Measurements from ENCODE around the gene DEFB129.
"Not testable (repeated sequence)": the region's sequence is repeated elsewhere in the genome, so short reads cannot be mapped to it uniquely, and the experiment has no call there.

DEFB129 gene

DNA sequence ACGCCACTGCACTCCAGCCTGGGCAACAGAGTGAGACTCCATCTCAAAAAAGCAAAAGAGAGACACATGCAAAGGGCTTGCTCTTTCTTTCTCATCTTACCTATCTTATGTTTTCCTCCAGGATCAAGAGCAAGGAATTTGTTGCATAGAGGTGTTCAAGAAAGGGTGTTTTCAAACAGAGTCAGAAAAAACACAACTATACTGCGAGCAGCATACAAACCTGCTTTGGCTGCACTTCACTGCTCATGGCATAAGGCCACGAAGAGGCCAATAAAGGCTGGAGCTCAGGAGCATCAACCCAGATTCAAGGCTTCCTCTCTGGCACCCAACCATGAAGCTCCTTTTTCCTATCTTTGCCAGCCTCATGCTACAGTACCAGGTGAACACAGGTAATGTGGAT, at the start of gene DEFB129:
Gene DEFB129, plus strand, starts transcription at position 301 of the 400 bp plus-strand sequence. Its CDS starts 31 bp downstream, at position 332.
- DNase-seq (ENCODE audit: low read depth): no peak

GRCh38 chr20:184288-184687, 42.8 kb upstream of the DEFB129 start:
- no peak for DNase-seq (ENCODE audit: low read depth)

GRCh38 chr20:187733-188132, 39.3 kb upstream of the DEFB129 start:
- no peak for DNase-seq (ENCODE audit: low read depth)

DNA sequence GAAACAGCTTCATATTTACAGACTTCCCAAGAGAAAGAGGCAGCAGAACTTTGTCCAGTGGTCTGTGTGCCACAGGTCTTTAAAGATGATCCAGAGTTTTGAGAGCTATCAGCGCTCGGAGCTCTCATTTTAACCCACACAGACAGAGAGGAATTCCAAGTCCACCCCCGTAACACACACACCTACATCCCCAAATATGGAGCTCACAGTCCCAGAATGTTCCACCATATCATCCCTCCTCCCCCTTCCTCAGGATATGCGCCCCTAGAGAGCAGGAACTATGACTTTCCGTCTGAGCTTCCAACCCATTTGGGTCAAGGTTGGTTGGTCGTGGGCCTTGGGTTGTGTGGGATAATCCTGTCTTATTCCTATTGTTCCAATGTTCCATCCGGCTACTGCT, 37.4 kb upstream of the DEFB129 start, which contains the start of gene DEFB128:
Gene DEFB128, minus strand, starts transcription at position 101 of the 400 bp plus-strand sequence. Its CDS starts 88 bp downstream, at position 13.
- no peak for DNase-seq (ENCODE audit: low read depth)

DNA sequence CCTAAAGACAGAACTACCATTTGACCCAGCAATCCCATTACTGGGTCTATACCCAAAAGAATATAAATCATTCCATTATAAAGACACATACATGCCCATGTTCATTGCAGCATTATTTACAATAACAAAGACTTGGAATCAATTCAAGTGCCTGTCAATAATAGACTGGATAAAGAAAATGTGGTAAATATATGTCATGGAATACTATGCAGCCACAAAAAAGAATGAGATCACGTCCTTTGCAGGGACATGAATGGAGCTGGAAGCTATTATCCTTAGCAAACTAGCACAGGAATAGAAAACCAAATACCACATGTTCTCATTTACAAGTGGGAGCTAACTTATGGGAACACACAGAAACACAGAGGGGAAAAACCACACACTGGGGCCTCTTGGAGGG, 28.8 kb upstream of the DEFB129 start:
- DNase-seq (ENCODE audit: low read depth): no peak

DNA sequence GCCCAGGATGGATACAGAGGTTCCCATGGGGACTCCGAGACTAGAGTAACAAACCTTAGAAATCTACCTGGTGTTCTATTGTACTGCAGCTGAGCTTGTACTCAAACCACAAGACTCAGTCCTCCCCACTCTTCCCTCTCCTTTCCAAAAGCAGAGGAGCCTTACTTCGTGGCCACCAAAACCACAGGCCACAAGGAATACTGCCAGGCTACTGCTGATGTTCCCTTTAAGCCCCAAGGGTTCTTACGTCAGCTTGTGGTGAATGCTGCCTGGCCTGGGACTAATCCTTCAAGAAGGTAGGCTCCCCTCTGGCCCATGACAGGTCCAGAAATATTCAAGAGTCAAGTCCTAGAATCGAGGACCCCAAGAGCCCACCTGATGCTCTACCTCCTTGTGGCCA, 27.1 kb upstream of the DEFB129 start:
- no peak for DNase-seq (ENCODE audit: low read depth)

DNA sequence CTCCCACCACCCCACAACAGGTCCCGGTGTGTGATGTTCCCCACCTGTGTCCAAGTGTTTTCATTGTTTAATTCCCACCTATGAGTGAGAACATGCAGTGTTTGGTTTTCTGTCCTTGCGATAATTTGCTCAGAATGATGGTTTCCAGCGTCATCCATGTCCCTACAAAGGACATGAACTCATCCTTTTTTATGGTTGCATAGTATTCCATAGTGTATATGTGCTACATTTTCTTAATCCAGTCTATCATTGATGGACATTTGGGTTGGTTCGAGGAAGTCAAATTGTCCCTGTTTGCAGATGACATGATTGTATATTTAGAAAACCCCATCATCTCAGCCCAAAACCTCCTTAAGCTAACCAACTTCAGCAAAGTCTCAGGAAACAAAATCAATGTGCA, 23.4 kb upstream of the DEFB129 start:
- not testable (repeated sequence) for DNase-seq (ENCODE audit: low read depth)

- peak; percentile 8 for DNase-seq (ENCODE audit: low read depth)
Measured at GRCh38 chr20:208942-209566, 18.0 kb upstream of the DEFB129 start.

- no peak for DNase-seq (ENCODE audit: low read depth)
Measured at GRCh38 chr20:210809-211502, 16.1 kb upstream of the DEFB129 start.

DNA sequence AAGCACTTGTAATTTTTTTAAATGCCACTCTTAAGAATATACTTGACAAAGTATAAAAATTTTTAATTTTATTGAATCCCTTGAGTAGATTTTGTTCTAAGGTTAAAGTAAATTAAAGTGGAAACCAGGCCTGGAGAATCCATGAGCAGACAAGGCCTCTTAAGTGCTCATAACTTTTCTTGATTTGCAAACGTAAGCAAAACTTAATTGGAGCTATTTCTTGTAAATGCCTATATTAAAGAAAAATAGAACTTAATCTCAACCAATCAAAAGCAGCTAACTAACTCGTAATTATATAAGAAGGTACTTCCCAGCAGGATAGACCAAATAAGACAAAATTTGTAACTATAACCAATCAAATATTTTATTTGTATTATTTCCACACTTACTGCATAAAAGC, 12.7 kb upstream of the DEFB129 start:
- no peak for DNase-seq (ENCODE audit: low read depth)

- no peak for DNase-seq (ENCODE audit: low read depth)
Measured at GRCh38 chr20:215796-216195, 11.3 kb upstream of the DEFB129 start.

DNA sequence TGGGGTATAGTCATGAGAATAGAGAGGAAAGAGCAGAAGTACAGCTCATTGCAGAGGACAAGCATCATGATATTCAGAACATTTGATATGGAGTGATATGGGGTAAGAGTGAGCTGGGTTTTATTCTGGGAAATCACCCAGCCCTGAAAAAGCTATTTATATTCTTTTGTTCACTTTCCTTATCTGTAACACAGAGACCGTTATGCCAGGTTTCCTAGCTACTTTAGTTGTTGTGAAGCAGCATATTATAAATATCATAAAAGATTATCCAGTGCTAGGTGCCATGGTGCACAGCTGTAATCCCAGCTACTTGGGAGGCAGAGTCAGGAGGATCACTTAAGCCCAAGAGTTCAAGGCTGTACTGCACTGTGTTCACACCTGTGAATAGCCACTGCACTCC, 9.8 kb upstream of the DEFB129 start:
- DNase-seq (ENCODE audit: low read depth): no peak

GRCh38 chr20:219290-220115, 7.6 kb upstream of the DEFB129 start:
- DNase-seq (ENCODE audit: low read depth): no peak

- no peak for DNase-seq (ENCODE audit: low read depth)
Measured at GRCh38 chr20:221258-221830, 5.7 kb upstream of the DEFB129 start.

DNA sequence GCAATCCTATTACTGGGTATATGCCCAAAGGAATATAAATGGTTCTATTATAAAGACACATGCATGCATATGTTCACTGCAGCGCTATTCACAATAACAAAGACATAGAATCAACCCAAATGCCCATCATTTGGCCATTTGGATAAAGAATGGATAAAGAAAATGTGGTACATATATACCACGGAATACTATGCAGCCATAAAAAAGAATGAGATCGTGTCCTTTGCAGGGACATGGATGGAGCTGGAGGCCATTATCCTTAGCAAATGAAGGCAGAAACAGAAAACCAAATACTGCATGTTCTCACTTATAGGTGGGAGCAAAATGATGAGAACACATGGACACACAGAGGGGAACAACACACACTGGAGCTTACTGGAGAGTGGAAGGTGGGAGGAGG, 1.2 kb upstream of the DEFB129 start:
- DNase-seq (ENCODE audit: low read depth): not testable (repeated sequence)

GRCh38 chr20:227439-228105, 514 bp downstream of the DEFB129 start:
- DNase-seq (ENCODE audit: low read depth): no peak

- DNase-seq (ENCODE audit: low read depth): no peak
Measured at GRCh38 chr20:235891-236290, 8.8 kb downstream of the DEFB129 start.

GRCh38 chr20:237489-237888, 10.4 kb downstream of the DEFB129 start:
- peak; percentile 2 for DNase-seq (ENCODE audit: low read depth)

DNA sequence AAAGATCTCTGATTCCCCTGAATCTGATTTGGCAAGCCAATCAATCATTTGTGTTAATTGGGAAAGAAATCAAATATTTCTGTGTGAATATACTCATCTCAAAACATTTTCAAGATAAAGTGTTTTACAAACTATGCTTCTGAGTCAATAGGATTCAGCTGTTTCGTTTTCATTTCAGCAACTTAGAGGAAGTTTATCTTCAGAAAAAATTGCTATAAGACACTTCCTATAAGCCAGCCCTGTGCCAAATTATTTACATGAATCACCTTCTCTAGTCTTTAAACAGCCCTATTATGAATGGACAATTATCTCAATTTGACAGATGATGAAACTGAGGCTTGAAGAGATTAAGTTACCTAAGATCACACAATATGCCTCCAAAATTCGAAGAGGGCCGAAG, 10.9 kb downstream of the DEFB129 start:
- DNase-seq (ENCODE audit: low read depth): no peak

DNA sequence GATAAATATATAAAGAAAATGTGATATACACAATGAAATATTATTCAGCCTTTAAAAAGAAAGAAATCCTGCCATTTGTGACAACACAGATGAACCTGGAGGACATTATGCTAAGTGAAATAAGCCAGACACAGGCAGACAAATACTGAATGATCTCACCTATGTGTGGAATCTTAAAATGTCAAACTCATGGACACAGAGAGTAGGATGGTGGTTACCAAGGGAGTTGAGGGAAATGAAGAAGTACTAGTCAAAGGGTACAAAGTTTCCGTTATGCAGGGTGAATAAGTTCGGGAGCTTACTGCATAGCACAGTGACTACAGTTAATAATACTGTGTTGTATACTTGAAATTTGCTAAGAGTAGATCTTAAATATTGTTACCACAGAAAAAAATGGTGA, 15.8 kb downstream of the DEFB129 start:
- DNase-seq (ENCODE audit: low read depth): no peak

DNA sequence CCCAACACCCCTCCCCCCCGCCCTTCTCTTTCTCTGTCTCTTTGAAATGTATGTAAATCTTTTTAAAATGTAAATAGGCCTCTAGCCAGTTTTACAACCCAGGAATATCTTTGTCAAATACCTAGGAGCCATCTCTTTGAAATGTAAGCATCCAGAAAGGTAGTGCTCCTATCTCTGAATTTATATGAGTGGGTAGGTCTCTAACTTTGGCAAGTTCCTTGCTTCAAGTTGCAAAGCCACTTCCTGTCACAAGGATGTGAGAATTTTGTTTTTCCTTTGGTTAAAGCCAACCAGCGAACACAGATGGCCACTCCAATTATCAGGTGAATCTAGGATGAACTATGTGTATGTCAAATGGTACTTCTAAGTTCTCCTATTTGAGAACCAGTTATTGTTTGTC, 24.3 kb downstream of the DEFB129 start:
- DNase-seq (ENCODE audit: low read depth): no peak

- DNase-seq (ENCODE audit: low read depth): no peak
Measured at GRCh38 chr20:252801-253200, 25.7 kb downstream of the DEFB129 start.
